ENCODE results near the gene KHNYN.

DNA sequence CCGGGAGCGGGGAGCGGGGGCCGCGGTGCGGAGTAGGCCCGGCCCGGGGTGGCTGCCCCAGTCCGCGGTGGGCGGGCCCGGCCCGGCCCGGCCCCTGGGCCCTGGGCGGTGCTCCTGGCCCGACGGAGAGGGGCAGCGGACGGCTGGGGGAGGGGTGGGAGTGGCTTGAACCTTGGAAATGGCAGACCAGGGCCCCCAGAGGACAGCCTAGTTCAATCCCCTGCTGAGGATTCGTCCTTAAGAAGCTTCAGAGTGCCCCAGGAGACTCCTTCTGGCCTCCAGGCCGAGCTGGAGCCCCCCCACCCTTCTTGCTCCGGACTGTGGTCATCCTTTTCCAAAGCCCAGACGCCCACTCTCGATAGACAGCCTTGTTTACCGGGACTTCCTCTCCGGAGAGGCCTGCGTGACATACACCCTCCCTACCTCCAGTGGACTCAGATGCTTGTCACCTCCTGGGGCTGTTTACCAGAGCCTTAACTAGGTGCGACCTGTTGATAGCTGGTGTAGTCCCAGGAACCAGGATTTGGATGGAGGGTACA lies 458 bp downstream of the KHNYN start:
- no peak for TF ChIP-seq EZH2 (IDR thresholded peaks at IDR 0.05; ENCODE audit: borderline replicate concordance, low read length)
- TF ChIP-seq, protein P1, sequence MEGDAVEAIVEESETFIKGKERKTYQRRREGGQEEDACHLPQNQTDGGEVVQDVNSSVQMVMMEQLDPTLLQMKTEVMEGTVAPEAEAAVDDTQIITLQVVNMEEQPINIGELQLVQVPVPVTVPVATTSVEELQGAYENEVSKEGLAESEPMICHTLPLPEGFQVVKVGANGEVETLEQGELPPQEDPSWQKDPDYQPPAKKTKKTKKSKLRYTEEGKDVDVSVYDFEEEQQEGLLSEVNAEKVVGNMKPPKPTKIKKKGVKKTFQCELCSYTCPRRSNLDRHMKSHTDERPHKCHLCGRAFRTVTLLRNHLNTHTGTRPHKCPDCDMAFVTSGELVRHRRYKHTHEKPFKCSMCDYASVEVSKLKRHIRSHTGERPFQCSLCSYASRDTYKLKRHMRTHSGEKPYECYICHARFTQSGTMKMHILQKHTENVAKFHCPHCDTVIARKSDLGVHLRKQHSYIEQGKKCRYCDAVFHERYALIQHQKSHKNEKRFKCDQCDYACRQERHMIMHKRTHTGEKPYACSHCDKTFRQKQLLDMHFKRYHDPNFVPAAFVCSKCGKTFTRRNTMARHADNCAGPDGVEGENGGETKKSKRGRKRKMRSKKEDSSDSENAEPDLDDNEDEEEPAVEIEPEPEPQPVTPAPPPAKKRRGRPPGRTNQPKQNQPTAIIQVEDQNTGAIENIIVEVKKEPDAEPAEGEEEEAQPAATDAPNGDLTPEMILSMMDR (conservative IDR thresholded peaks at IDR 0.05 in 1 of 2, IDR thresholded peaks at IDR 0.05 in 1 of 2; ENCODE audit: extremely low read depth in 1 of 2, insufficient read depth in 1 of 2, low read depth in 1 of 2, low read length in 2 of 2), result no peak

All from mammary epithelial cell (primary cell).